Skeletal muscle cell (primary cell): ENCODE results near the gene ATP9A.
"Not testable (repeated sequence)": the region's sequence is repeated elsewhere in the genome, so short reads cannot be mapped to it uniquely, and the experiment has no call there.

Source experiments
- DNase-seq: peaks from one replicate; pipeline ENCODE4 v3.0.0-alpha.2; 2010; ENCODE audit warnings: low read depth
- H3K4me3 ChIP-seq: 2 replicates; pipeline ENCODE4 v1.5.1; 2011; ENCODE audit warnings: low read depth, mild to moderate bottlenecking, control low read depth, low read length, moderate library complexity

ATP9A gene, protein sequence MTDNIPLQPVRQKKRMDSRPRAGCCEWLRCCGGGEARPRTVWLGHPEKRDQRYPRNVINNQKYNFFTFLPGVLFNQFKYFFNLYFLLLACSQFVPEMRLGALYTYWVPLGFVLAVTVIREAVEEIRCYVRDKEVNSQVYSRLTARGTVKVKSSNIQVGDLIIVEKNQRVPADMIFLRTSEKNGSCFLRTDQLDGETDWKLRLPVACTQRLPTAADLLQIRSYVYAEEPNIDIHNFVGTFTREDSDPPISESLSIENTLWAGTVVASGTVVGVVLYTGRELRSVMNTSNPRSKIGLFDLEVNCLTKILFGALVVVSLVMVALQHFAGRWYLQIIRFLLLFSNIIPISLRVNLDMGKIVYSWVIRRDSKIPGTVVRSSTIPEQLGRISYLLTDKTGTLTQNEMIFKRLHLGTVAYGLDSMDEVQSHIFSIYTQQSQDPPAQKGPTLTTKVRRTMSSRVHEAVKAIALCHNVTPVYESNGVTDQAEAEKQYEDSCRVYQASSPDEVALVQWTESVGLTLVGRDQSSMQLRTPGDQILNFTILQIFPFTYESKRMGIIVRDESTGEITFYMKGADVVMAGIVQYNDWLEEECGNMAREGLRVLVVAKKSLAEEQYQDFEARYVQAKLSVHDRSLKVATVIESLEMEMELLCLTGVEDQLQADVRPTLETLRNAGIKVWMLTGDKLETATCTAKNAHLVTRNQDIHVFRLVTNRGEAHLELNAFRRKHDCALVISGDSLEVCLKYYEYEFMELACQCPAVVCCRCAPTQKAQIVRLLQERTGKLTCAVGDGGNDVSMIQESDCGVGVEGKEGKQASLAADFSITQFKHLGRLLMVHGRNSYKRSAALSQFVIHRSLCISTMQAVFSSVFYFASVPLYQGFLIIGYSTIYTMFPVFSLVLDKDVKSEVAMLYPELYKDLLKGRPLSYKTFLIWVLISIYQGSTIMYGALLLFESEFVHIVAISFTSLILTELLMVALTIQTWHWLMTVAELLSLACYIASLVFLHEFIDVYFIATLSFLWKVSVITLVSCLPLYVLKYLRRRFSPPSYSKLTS

DNA sequence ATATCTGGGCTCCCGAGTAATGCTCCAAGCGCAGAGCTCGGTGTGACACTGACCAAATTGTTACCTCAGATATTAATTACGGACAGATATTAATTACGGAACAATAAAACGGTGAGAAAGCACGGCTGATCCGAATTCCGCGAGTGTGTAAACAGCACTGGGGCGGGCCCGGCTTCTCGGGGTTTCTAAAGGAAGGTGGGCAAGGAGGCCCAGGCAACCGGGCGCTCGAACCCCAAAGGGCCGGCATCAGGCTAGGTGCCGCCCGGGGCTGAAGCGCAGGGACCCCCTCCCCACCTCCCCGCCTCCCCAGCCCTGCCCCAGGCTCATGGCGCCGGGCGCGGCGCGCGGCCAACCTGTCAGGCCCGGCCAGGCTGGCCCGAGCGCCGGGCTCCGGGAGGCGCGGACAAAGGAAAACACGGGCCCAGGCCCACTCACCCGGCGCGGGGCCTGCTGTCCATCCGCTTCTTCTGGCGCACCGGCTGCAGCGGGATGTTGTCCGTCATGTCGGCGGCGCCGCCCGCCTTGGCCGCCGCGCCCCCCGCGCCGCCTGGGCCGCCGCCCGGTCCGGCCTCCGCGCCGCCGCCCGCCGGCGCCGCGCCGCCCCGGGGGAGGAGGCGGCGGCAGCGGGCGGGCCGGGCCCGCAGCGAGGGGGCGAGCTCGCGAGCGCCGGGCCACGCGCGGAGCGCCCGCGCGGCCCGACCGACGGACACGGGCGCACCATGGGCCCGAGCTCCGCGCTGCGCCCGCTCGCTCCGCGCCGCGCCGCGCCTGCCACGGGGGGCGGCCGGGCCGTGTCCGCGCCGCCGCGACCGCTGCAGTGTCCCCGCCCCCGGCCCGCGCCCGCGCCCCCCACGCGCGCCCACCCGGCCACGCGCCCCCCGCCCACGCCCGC lies at the start of gene ATP9A:
ATP9A (minus strand) TSS at position 524 of the 892 bp plus-strand sequence; CDS start at position 503, 21 bp downstream.
- peak within 1 kb of the TSS; percentile 62 for H3K4me3 ChIP-seq
- no peak for DNase-seq

DNA sequence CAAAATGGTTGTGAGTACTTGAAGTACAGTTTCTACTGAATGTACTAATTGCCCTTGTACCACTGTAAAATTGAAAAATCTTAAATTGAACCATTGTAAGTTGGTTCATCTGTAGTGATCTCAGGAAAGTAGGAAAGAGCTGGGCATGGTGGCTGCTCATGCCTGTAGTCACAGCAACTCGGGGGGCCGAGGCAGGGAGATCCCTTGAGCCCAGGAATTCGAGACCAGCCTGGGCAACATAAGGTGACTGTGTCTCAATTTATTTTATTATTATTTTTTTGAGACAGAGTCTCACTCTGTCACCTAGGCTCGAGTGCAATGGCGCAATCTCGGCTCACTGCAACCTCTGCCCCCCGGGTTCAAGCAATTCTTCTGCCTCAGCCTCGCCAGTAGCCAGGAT lies 48.7 kb upstream of the ATP9A start:
- H3K4me3 ChIP-seq, DNase-seq: not testable (repeated sequence)

DNA sequence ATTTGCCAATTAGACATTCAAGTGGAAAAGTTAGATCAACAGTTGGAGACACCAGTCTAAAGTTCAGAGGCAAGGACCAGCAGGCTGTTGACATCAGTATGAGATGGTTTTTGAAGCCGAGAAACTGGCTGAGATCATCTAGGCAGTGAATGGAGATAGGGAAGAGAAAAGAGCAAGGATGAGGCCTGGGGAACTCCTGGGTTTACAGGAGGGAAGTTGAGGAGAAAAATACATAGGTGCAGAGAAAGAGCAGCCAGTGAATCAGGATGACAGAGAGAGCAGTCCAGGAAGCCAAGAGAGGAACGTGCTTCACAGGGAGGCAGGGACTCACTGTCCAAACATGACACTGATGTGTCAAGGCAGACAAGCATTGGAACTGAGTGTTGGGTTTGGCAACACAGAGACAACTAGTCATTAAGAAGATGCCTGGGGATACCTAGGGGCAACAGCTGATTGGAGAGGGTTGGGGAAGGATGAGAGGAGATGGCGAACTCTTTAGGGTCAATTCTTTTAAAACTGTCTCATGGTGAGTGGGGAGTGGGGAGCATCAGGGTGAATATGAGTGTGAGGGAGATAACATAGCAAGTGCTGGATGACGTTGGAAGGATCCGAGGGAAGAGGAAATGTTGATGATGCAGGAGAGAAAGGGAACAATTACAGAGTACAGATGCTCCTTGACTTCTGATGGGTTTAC lies 47.3 kb upstream of the ATP9A start:
- H3K4me3 ChIP-seq = no peak overlapping the region
- no peak for DNase-seq

DNA sequence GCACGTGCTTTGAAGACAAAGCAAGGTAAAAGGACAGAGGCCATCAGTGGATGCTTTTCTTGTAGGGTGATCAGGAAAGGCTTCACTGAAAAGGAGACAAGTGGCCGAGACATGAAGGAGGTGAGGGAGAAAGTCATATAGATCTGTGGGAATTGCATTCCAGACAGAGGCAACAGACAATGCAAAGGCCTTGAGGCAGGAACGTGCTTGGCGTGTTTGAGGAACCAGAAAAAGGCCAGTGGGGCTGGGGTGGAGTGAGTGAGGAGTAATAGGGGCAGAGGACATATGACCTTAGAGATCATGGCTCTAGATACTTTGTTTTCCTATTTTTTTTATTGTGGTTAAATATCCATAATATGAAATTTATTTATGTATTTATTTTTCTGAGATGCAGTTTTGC lies 44.7 kb upstream of the ATP9A start:
- H3K4me3 ChIP-seq = no peak overlapping the region
- no peak for DNase-seq

DNA sequence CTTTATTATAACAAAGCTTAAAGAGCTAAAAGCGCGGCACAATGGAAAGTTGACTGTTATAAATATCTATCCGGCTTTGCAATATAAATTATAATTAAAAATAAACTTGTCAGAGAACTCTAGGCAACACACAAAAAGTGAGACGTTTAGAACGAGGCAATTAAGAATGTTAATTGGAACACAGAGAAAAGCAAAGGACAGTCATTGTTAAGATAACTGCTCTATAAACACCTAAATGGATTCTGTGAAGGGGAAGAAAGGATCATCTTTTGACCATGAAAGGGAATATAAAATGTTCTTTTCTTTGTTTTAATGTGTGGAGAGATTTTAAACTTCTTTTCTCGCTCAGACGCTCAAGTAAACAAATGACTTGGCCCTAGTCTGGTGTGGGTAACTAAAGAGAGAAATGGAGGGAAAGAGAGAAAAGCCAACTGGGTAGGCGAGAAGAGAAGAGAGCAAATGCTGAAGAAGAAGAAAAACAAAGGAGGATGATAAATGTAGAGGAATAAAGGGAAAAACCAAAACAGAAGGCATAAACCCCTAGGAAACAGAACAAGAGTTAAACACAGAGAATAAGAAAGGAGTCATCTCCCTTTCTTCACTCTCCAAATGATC lies 43.4 kb upstream of the ATP9A start:
- DNase-seq = no peak
- H3K4me3 ChIP-seq = no peak overlapping the region

DNA sequence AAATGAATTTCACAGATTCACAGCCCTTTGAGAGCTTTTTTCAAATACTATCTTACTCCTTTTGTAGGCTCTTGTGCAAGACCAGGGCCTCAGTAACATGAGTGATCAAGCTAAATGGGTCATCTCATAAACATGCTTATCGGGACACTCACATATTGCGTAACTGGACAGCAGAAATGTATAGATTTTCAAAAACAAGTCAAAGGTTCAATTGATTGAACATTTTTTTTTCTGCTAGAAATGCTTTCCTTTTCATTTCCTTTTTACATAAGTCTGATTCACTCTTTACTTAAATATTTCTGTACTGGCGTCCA lies 42.8 kb upstream of the ATP9A start:
- peak; percentile 73 for DNase-seq
- no peak overlapping the region for H3K4me3 ChIP-seq

DNA sequence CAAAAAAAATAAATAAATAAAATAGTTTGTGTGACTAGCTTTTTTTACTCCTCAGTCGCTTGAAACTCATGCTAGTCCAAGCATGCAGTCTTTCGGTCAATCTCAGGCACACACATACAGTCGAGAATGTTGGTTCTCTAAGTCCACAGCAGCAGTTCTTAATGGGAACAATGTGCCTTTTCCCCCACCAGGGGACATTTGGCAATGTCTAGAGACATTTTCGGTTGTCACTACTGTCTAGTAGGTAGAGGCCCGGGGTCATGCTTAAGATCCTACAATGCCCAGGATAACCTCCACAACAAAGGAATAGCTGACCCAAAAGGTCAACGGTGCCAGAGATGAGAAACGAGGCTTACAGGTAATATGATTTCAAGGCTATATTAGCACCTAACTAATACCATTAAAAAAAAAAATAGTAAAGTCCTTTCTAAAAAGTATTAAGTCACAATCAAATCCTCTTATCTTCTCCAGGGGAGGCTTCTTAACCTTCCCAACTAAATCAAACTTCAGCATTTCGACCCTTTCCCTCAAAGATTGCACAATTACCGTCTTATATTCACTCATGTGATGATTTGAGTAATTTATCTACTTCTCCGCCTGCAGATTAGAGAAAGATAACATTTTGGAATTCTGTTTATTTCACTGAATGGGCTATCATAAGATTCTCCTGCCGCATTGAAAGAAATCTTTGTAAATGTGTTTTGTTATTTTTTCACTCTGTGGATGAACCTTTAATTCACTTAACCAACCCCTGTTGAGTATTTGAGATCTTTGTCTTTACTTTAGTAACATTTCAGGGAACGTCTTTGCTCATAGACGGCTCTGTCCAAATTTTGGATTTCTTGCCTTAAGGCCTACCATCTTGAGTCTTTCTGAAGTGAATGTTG lies 42.2 kb upstream of the ATP9A start:
- no peak overlapping the region for H3K4me3 ChIP-seq
- no peak for DNase-seq

DNA sequence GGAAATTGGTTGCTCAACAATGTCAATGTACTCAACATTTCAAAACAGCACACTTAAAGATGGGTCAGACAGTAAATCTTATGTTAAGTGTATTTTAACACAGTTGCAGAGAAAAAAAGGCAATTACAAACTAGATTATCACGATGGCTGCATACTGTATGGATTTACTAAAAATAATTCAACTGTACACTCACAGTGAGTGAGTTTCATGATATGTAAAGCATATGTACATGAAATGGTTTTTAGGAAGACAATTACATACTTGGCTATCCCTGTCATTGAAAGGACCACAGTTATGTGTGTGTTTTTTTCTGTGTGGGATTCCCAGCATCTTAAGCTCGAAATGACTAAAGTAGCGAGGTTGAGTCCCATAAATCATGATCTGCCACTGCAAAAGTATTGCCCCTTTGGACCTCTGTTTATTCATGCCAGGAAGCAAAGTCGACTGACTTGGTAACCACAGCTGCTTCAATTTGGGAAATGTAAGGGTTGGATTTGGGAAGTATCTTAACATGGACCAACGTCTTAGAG lies 39.6 kb upstream of the ATP9A start:
- DNase-seq = peak; percentile 29
- H3K4me3 ChIP-seq = no peak overlapping the region

DNA sequence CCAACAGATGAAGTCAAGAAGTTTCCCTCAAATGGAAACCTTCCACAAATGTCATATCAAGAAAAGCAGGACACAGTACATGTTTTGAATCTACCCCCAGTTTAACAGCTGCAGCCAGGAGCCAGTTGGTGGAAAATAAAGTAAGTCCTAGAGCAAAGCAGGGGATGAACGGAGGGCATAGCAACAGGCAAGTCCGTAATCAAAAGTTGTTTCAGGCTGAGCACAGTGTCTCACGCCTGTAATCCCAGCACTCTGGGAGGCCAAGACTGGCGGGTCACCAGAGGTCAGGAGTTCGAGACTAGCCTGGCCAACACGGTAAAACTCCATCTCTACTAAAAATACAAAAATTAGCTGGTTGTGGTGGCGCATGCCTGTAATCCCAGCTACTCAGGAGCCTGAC lies 36.6 kb upstream of the ATP9A start:
- no peak for DNase-seq

DNA sequence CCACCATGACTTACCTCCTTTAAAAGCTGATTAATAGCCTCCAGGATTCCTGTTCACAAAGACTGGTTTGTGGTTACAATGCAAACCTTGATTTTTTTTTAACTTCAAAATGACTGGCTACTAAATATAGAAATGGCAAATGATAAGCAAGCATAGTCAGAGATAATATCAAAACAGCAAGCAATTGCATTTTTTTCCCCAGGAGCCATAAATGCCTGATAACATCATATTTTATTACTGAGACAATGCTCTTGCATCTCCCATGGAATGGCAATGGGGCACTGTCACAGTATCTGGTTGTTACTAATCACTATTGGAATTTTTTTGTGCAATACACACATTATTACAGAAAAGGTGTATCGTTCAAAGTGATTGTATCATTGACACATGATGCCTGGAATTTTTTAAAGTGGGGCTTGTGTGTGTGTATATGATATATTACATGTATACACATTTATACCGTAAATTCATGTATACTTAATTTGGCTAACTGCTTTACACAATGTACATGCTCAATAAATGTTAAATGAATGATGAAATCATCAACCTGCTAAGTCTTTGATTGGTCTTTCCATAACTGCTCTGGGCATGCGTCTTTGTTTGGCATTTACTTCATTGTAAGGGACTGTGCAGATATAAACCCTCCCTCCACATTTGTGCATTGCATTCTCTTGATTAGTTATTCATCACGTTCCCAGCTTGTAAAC lies 35.1 kb upstream of the ATP9A start:
- H3K4me3 ChIP-seq = no peak overlapping the region

More for the DNA sequence above, 36.6 kb upstream of the ATP9A start:
- no peak overlapping the region for H3K4me3 ChIP-seq

DNA sequence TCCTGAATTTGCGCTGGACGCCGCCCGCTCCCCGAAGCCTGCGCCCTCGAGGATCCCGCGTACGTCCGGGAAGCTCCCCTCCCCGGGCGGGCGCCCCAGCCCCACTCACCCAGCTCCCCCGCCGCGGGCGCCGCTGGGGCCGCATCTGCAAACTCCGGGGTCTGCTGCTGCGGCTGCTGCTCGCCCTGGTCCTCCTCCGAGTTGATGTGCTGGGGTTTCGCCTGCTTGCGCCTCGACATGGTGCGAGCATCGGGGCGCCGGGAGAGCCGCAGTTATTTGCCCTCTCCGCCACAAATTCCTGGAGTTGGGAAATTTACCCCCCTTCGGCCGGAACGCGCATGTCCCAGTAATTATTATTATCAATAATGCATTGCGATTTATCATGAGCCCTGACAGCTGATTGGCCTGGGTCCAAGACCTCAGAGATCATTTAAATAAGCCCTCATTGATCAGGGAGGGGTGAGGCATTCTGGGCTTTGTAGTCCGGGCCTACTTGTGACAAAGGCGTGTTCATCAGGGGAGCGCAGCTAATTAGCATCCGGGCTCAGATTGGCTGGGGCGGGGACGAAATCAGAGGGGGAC lies 34.1 kb upstream of the ATP9A start, which contains the start of gene SALL4:
SALL4 (minus strand) TSS at position 352 of the 582 bp plus-strand sequence; CDS start at position 239, 113 bp downstream.
- DNase-seq = no peak
- H3K4me3 ChIP-seq = peak within 1 kb of the TSS; percentile 50

More for the DNA sequence above, 35.1 kb upstream of the ATP9A start:
- DNase-seq = no peak

DNA sequence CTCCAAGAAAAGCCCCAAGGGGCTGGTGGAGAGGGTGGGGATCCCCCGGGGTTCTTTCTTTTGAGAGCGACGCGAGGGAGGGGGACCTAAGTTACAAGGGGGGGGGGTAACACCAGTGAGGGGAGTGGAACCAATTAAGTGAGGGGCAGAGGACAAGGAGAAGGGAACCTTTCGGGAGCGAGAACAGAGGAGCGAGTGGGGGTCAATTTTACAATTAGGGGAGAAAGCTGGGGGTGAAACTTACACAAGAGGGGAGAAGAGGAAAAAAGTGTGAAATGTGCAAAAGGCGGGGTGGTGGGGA lies 33.6 kb upstream of the ATP9A start:
- no peak for DNase-seq
- H3K4me3 ChIP-seq = peak overlapping the region; percentile 50

DNA sequence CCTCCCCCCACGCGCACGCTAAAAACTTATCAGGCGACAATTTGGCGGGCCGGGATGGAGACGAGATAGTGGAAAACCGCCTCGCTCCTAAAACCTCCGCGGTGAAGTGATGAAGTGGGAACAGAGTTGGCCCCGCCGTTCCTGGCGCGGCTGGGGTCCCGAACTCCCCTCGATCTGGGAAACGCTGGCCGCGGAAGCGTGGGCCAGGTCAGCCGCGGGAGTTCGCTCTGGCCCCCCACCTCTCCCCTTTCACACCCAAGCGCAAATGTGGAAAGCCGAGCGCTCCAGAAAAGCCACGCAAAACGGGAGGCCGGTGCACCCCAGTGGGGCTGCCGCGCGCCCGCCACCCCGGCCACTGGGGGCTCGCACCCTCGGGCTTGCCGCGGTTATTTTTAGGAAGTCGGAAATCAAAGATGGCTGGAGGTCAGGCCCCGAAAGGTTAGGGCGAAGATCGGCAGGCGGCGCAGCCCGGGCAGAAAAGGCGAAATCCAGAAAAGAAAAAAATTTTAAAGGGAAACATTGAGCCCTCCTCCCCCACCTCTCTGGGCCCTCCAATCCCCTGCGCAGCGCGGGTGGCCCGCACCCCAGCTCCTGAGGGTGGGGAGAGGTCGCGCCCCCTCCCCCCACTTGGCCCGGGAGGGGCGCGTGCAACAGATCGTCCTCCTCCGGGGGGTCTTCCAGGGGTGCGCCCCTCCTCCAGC lies 33.1 kb upstream of the ATP9A start:
- DNase-seq = no peak
- peak overlapping the region; percentile 50 for H3K4me3 ChIP-seq

DNA sequence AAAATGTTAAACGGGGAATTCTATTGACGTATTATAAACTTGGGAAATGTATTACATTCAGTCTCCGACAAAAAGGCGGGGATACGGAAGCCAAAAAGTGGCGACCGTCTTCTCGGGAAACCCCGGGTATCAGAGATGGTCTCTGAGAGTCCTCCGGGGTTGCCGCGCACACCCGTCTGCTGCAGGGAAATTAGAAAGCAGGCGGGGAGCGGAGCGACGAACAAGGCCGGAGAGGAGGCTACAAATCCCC lies 32.6 kb upstream of the ATP9A start:
- H3K4me3 ChIP-seq = peak overlapping the region; percentile 50
- DNase-seq = no peak

DNA sequence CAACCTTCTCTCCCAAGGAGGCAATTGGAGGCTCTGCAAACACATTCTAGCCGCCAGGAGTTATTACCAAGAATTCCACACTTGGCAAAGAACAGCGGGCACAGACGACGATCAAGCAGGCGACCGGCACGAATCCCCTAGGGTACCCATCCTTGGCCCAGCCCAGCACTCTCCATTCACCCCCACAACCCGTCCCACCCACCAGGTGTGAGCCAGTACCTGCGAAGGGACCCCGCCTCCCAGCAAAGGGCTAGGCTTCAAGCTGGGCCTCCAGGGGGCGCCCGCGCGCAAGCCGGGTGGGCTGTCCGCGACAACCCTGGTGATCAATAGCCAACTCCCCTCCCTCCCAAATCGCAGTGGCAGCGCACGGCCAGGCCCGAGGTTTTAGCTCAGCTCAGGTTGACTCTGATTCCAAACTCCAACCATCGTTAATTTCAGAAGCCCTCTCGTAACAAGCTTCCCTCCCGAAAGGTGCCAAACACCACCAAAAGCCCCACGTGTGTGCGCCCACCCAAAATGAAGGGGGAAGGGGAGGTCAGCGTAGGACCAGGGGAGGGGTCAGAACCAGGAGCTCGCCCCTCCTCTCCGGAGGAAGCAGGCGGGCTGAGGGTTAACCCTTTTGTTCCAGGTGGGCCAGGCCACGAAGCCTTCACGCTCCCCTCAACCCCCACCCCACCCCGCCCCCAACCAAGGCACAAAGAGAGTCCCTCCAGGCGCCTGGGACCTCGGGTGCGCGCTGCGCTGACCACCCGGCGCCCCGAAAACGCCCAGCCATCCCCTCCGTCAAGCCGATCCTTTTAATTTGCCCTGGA lies 32.1 kb upstream of the ATP9A start:
- peak overlapping the region; percentile 50 for H3K4me3 ChIP-seq
- no peak for DNase-seq
